GM23338 (cell line): ENCODE data around the gene COMMD4.
"Not testable (repeated sequence)": the region's sequence is repeated elsewhere in the genome, so short reads cannot be mapped to it uniquely, and the experiment has no call there.

Experiments
- CREB1 ChIP-seq: fragments of 250-450 bp; sonication (Bioruptor Pico); IDR thresholded peaks from 2 replicates; pipeline ENCODE4 v1.5.0; 2020; ENCODE audit warnings: low read depth, mild to moderate bottlenecking, moderate library complexity
- EZH2phosphoT487 ChIP-seq: fragments of 200-600 bp; sonication (generic); IDR thresholded peaks from one replicate; pipeline ENCODE4 v1.8.1; 2018; ENCODE audit warnings: antibody characterized with exemption; ENCODE audit not compliant: unreplicated experiment
- REST ChIP-seq: IDR thresholded peaks from one replicate; pipeline ENCODE4 v1.6.1; 2018; ENCODE audit warnings: antibody characterized with exemption; ENCODE audit not compliant: unreplicated experiment
- ZNF331 ChIP-seq: fragments of 250-450 bp; sonication (Bioruptor Pico); IDR thresholded peaks from 2 replicates; pipeline ENCODE4 v1.5.0; 2020; ENCODE audit warnings: low read depth, mild to moderate bottlenecking, moderate library complexity
- TF ChIP-seq, protein P1 (sequence below), 2 experiments: fragments of 200-600 bp in 1 of 2; sonication (generic) in 1 of 2; conservative IDR thresholded peaks; 2 replicates each; pipeline versions ENCODE4 v1.5.1 to v1.6.1; 2016 to 2017; ENCODE audit warnings: antibody characterized with exemption in 2 of 2, low read depth in 2 of 2, mild to moderate bottlenecking in 2 of 2, moderate library complexity in 1 of 2

DNA sequence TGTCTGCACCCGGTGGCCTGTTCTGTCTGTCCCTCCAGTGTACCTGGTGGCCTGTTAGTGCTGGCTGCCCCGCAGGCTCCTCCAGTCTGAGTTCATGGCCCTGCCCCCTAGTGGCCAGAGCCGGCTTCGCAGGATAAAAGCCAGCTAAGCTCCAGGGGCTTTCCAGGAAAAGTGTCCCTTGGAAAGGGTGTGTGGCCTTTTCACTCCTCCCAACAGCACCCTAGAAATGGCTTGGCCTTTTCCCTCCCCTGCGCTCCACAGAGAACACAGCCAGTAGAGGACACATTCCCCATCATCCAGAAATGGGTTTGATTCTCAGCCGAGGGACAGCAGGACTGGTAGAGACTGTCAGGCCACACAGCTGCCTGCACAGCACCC, 36.6 kb upstream of the COMMD4 start:
- TF ChIP-seq ZNF331 (CRISPR knock-in tag); REST; EZH2phosphoT487; CREB1 (CRISPR knock-in tag): not testable (repeated sequence)
- TF ChIP-seq, protein P1, sequence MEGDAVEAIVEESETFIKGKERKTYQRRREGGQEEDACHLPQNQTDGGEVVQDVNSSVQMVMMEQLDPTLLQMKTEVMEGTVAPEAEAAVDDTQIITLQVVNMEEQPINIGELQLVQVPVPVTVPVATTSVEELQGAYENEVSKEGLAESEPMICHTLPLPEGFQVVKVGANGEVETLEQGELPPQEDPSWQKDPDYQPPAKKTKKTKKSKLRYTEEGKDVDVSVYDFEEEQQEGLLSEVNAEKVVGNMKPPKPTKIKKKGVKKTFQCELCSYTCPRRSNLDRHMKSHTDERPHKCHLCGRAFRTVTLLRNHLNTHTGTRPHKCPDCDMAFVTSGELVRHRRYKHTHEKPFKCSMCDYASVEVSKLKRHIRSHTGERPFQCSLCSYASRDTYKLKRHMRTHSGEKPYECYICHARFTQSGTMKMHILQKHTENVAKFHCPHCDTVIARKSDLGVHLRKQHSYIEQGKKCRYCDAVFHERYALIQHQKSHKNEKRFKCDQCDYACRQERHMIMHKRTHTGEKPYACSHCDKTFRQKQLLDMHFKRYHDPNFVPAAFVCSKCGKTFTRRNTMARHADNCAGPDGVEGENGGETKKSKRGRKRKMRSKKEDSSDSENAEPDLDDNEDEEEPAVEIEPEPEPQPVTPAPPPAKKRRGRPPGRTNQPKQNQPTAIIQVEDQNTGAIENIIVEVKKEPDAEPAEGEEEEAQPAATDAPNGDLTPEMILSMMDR (conservative IDR thresholded peaks at IDR 0.05; ENCODE audit: low read depth in 2 of 2): peak; percentile 36 to 55; a peak in 3 of 4 replicates
